Hematopoietic multipotent progenitor cell (in vitro differentiated cells): Measurements from ENCODE around the gene SNHG17. TPM values are rescaled to one million over a fixed set of nuclear protein-coding genes. Genes with fewer than 3 reads are reported as not detected.
"Not testable (repeated sequence)": the region's sequence is repeated elsewhere in the genome, so short reads cannot be mapped to it uniquely, and the experiment has no call there.

ENCODE experiments used
- DNase-seq, 3 donors: peaks; one replicate each; pipeline ENCODE4 v3.0.0-alpha.2; 2011 to 2015; ENCODE audit warnings: low read depth in 2 of 3, low spot score in 2 of 3
- total RNA-seq: library from RNA; depleted of rRNA; stranded (reverse); fragments of >200 nt; gene quantifications from one replicate; pipeline ENCODE4 v1.2.3, GENCODE V29; 2012

SNHG17 gene
- total RNA-seq, 1 donor = 13.2 TPM

DNA sequence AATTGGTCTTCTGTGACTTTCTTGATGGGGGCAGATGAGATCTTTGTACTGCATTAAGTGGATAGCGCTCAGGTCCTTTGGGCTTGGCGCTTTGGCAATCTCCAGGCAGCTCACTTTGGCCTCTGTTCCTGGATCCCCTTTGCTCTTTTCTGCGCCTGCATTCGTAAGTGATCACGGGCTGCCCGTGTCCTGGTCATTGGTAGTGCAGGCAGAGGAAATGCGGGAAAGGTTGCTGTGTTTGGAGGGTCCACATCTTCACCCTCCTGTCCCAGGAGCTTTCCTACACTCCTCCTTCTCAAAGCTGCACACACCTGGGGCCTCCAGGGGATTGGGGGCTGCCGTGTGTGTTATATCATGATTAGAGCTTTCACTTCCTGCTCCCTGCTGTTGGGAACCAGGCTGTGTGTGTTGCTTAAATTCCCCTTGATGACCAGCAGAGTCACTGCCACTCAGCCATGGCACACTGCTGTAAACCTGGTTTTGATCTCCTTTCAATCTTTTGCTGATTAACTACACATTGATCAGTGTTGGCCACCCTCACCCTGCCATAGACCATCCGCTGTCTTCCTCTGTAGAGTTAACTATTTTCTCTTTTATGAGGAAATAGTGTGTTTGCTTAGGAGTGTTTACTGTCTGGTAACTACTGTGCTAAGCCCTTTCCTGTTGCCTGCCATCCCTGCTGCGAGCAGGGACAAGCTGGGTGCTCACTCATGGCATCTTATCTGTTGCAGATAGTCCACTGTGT, 13.0 kb upstream of the SNHG17 start:
- DNase-seq = no peak

DNA sequence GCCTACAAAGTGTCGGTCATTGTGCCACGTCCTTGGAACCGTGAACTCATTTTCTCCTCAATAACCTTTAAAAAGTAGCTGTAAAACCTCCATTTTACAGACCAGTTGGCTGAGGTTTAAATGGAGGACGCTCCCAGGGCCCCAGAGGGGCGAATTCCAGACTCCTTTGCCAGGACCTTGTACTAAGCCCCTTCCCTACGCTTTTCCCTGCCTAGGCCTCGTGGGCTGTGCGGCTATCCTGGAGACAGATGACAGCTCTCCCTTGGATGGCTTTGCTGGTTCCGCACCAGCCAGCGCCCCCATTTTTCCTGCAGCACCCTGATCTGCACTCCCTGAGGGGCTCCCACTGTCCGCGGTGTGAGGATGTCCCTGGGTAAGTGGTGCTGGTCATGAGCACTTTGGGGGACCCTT, 12.1 kb upstream of the SNHG17 start:
- DNase-seq = no peak

DNA sequence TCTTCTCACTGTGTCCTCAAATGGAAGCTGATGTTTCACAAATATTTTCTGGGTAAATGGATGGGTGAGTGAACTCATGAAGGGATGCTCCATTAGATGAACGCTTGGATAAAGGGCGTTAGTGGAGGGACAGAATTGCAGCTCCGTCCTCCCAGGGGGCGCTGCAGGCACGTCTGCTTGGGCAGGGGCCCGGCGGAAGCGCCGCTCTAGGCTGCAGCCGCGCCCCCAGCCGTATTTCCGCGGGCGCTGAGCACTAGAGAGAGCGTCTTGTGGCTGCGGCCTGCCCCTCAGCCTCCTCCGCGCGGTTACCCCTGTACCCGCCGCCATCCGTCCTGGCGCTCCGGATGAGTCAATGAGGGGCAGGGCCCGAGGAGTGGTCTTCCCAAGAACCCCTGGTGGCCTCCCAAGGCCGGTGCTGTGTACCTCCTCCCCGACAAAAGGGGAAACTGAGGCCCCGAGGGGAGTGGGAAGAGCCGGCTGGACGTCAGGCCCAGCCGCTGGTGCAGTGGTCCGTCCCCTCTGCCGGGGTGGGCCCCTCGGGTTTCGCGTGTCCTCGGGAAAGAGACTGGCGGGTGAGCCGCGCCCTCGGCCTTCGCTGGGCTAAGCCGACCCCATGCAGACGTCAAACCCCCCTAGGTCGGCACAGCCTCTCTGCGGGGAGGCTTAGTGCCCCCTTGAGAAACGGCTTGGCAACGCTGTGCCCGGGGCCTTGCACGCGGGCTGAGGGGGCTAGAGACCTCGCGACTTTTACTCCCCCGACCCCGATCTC, 11.5 kb upstream of the SNHG17 start:
- peak; percentile 83 to 94 (median 94) for DNase-seq

DNA sequence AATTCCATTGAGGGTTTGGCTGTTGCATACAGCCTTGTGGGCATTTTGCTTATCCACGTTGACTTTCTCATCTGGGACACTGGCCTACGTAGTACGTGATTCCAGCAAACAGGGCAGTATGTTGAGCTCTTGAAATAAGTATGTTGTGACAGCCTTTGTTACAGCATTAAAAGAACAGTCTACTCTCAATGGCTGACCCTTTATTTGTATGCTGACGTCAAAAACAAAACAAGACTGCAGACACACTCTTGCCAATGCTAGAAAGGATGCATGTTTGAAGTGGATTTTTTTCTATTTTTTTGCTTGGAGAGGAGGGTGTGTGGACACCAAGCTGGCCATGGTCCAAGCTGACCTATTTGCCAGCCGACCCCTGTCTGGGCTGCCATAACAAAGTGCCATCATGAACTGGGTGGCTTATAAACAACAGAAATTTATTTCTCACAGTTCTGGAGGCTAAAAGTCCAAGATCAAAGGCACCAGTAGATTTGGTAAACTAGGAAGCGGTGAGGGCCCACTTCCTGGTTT, 10.8 kb upstream of the SNHG17 start:
- DNase-seq = no peak

DNA sequence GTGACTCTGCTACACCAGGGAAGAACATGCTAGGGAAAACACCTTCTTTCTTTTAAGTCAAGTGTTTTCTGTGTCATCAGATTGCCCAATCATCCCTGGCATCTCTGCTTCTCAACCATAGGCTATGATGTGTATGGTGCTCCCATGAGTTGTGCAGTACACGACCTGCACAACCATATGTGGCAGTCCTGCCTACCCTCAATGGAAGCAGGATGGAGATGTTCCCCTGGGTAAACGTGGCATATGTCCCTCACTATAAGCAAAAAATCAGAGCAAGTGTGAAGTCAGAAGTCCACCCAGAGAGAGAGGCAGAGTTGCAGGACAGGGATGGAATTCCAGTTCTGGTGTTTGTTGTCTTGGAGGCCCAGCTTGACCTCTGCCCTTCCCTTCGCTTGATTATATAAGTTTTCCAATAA, 10.3 kb upstream of the SNHG17 start:
- no peak for DNase-seq

DNA sequence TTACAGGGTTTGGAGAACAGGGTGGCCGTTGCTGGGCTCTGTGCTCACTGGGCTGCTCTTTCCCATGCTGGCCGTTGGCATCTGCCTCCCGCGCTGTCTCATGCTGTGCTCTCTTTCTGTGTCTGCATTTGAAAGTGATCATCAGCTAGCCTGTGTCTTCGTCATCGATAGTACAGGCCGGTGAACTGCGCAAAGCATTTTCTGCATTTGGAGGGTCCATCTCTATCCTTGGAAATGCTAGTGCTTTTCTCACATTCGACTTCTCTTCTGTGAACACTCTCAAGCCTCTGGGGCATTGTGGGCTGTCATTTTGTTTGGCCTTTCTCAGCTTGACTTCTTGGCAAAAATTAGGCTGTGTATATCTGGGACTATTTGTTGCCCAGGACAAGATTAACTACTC, 6.8 kb upstream of the SNHG17 start:
- DNase-seq = no peak

DNA sequence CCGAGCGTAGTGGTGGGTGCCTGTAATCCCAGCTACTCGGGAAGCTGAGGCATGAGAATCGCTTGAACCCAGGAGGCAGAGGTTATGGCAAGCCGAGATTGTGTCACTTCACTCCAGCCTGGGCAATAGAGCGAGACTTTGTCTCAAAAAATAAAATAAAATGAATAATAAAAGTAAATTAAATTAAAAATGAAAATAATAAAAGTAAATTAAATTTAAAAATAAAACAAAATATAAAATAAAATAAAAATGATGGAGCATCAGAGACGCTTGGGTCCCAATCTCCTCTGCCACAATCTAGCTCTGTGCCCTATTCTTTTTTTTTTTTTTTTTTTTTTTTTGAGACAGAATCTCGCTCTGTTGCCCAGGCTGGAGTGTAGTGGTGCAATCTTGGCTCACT, 6.0 kb upstream of the SNHG17 start:
- DNase-seq = not testable (repeated sequence)

DNA sequence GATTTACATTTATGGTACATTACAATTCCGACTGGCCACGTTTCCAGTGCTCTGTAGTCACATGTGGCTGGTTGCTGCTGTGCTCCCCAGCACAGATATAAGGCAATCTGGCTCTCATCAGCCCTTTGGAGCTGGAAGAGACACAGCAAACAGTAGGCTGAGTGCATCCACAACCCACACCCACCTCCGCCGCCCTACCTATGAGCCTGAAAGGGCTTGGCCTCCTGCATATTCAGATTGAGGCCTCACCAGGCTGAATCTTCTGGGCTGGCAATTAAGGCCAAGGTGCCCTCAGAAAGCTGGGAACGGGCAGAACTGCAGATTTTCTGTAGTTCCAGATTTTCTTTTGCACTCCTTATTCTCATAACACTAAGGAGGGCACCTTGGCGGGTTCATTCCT, 2.7 kb upstream of the SNHG17 start:
- no peak for DNase-seq

DNA sequence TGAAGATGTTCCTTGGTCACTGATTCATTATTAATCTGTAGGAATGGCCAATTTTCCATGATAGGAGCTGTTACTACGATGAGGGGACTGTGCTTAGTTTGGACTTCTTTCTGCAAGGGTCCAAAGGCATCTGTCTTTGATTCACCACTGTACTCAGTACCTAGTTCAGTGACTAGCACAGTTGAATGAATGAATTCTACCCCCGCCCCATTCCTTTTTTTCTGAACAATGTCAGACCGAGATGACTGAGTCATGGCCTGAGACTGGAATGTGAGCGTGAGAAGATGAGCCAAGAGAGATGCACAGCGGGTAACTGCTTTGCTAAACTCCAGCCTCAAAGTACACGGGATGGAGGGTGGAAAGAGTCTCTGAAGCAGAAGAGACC, 419 bp upstream of the SNHG17 start:
- no peak for DNase-seq

DNA sequence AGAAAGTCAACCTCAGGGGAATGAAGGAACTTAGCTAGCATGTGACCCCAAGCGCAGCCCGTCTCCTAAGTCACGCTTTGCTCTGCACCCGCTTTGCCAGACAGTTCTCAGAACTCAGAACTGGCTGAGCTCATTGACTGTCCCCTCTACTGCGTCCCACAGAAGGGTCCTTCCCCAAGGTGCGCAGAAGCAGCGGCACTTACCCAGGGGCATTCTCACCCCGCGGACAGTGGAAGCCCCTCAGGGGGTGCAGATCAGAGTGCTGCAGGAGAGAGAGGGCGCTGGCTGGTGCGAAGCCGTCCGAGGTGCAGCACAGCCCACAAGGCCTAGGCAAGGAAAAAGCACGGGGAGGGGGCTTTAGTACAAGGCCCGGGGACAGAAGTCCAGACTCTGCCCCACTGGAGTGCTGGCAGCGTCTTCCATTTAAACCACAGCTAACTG, 807 bp downstream of the SNHG17 start:
- peak; percentile 18 to 42 (median 24) for DNase-seq

DNA sequence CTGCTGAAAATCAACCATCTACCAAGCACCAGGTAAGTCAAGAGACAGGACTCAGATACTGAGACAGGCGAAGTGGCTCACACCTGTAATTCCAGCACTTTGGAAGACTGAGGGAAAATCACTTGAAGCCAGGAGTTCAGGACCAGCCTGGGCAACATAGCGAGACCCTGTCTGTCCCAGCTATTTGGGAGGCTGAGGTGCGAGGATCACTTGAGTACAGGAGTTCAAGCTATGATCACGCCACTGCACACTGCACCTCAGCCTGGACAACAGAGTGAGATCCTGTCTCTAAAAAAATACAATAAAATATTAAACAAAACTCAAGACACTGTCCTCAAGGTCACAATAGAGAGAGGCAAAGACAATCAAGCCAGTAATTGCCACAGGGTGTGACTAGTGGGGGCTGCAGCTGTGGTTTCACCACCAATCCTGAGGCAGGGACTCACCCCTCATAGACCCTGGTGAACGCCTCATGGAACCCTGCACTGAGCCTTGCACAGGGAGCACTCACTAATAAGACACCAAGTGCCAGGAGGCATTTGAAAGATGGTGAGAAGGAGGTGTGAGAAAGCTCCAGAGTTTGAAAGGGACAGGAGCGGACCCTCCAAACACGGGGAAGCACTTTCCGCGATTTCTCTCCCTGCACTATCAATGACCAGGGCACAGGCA, 1.7 kb downstream of the SNHG17 start:
- no peak for DNase-seq

DNA sequence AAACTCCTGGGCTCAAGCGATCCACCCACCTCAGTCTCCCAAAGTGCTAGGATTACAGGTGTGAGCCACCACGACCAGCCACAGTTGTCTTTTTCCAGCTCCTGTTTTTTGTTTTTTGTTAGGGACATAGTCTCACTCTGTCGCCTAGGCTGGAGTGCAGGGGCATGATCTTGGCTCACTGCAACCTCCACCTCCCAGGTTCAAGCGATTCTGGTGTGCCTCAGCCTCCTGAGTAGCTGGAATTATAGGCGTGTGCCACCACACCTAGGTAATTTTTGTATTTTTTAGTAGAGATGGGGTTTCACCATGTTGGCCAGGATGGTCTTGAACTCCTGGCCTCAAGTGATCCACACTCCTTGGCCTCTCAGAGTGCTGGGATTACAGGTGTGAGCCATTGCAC, 2.3 kb downstream of the SNHG17 start:
- DNase-seq = not testable (repeated sequence)

DNA sequence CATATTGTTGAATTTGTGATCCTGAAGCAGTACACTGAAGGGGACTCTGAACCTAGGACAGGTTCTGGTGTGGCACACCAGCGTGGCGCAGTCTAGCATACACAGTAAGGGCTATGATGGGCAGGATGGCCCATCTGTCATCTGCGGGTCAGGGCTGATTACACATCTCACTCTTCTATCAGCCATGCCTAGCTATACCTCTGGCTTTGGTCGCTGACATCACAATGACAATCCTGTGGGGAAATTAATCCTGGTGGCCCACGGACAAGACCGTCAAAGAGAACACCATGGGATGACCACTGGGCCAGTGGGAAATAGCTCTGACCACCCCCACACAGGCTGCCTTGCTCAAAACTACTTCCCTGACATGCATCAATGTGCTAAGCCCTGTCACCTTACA, 2.8 kb downstream of the SNHG17 start:
- DNase-seq = no peak

DNA sequence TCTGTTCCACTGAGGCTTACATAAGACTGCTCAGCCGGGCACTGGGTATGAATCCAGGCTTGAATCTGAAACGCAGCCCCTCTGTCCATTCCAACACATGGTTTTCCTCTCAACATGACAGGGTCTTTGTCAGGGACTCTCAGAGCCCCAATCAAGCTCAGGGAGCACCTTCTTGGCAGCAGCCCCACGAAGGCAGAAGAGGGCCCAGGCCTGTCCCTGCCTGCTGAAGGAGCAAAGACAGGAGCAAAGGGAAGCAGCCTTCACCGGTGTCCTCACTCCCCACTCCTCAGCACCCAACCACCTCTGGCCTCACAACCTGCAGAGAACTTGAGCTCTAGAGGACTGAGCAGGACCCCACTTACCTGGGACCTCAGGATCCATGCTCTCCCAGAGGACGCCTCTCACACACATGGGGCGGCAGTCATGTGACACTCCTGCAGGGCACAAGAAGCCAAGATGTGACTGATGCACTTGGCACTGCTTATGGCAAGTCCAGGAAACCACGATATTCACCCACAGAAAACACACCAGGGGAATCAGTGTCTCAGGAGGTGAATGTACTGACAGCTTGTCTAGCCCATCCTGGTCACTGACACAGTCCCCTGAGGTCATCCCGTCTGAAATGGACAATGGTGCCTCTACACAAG, 4.3 kb downstream of the SNHG17 start:
- no peak for DNase-seq

DNA sequence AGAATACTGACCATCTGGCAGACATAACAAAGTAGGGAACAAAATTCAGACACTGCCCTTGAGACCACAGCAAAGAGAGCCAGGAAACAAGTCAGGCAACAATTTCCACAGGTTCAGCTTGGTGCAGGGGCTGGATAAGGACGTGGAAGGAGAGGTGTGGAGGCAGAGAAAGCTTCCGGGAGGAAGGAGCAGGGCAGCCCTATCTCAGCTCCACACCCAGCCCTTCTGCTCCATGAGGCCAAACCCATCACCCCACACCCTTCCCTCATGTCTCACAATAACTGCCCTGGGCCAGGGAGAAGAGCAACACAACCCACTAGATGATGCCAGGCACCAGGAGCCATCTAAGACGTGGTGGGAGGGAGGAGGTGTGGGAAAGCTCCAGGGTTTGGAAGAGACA, 5.8 kb downstream of the SNHG17 start:
- DNase-seq = no peak

DNA sequence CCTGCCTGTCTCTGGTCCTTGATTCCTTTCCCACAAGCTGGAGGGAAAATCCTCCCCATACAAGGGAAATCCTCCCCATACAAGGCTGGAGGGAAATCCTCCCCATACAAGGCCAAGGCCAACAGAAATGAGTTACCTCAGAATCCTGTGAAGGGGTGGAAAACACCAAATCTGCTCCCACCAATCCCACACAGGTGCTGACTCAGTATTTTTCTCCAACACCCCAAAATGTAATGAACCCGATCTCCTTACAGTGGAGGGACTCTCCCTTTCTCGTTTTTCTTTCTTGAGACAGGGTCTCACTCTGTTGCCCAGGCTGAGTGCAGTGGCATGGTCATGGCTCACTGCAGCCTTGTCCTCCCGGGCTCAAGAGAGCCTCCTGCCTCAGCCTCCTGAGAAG, 6.3 kb downstream of the SNHG17 start:
- no peak for DNase-seq

DNA sequence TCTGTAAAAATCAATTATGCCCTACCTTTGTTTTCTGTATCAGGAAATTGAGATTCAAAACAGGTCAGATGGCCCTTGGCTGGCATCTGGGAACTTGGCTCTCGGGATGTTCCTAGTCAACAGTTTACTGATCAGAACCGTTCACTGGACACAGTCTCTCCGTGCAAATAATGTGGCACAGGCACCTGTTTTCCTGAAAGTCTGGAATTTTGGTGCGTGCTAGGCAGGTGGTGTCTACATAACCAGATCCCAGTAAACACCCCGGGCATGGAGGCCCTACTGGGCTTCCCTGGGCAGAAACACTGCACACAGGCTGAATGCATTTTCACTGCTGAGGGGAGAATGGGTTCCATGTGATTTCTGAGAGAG, 7.5 kb downstream of the SNHG17 start:
- no peak for DNase-seq

DNA sequence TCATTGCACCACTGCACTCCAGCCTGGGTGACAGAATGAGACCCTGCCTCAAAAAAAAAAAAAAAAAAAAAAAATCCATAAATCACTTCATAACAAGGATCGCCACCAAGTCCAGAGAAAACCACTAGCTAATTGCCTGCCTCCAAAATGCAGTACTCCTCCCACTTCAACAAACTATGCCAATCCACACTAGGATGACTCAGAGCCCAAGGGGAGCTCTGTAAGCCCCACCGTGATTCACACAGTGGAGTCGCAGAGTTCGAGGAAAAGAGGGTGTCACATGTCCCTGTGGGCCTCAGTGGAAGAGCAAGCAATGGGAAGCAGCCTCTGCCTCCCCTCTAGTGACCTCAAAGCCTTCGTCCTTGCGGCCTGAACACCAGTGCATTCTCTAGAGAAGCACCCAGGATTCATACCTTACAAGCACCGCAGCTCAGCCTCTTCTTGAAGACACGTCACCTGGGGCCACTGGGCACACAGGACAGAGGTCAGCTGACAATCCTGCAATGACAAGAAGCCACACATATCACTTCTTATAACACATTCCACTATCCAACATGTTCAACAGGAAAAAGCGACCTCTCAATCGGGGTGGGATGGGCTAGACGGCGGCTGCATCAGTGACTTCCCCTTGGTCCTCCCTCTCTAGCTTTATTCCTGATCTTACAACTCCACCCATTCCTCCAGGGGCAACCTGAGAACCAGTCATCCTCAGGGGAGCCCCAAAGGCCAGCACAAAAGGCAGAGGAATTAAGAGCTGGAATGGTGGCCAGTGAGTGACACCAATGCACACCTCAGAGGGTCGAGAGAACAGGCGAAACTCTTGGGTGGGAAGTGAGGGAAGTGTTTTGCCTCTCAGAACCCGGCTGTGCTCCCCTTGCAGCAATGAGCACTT, 8.9 kb downstream of the SNHG17 start:
- DNase-seq = no peak

DNA sequence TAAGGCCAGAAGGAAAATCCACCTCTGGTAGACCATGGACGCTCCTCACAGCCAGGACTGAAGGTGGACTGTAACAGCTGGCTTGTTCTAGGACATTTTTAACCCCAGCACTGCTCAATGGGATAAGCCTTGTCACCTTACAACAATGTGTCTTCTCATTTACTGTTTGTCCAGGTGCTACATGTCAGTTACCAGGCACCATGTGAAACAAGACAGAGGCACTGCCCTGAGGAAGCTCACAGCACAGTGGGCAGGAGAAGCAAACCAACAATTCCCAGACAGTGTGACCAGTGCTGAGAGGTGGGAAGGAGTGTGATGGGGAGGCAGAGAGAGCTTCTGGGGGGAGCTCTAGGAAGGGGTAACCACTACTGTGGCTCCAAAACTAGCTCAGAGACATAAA, 10.7 kb downstream of the SNHG17 start:
- no peak for DNase-seq

DNA sequence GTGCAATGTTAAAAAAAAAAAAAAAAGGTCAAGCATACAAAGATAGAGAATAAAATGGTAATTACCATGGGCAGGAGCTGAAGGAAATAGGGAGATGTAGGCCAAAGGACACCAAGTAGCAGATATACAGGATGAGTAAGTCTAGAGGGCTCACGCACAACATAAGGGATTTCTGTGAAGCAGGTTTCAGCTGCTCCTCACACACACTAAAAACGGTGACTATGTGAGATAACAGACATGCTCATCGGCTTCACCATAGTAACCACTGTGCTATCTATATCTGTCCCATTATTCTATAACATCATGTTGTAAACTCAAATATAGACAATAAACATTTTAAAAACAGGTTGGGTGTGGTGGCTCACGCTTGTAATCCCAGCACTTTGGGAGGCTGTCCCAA, 11.6 kb downstream of the SNHG17 start:
- DNase-seq = no peak
